ENCODE results near the gene ALOX15.

Gene ALOX15

GRCh38 chr17:4582101-4582501 lies 59.4 kb downstream of the ALOX15 start:
- peaks cover 27% of the 10 kb centered on the region for H3K27me3 ChIP-seq (ENCODE audit: control insufficient read depth, insufficient read depth, low read length)
- no peaks in the 10 kb centered on the region for H3K9me3 ChIP-seq (ENCODE audit: control insufficient read depth, insufficient read depth, low read length)
- H3K4me1 ChIP-seq (ENCODE audit: control insufficient read depth, insufficient read depth, low read length) = peaks cover 7% of the 10 kb centered on the region

More at GRCh38 chr17:4582101-4582501, 59.4 kb downstream of the ALOX15 start:
- no peak overlapping the region for H3K9ac ChIP-seq (ENCODE audit: low read depth, low read length)
- H3K4me3 ChIP-seq (ENCODE audit: low read depth, low read length) = no peak overlapping the region
- no peaks in the 10 kb centered on the region for H3K36me3 ChIP-seq (ENCODE audit: control insufficient read depth, insufficient read depth, low read length)

Data from iPS-15b (cell line).